H1 (cell line): ENCODE data around the gene NAV2. TPM values are rescaled to one million over a fixed set of nuclear protein-coding genes. Genes with fewer than 3 reads are reported as not detected.

Experiments
- CTCF ChIA-PET: fragments of 300-600 bp; sonication (Branson Sonifier 250); formaldehyde crosslinking; loops from one replicate; lab custom pipeline; 2021; ENCODE audit not compliant: partially characterized antibody; lab: Charles Lee
- POLR2A ChIA-PET: fragments of 300-600 bp; sonication (Branson Sonifier 250); formaldehyde crosslinking; loops from one replicate; lab custom pipeline; 2021; ENCODE audit warnings: inconsistent platforms; ENCODE audit not compliant: partially characterized antibody; lab: Charles Lee
- DNase-seq, 2 experiments: peaks; one replicate each; pipeline versions ENCODE4 v3.0.0 to v3.0.0-alpha.2; 2010 to 2022; ENCODE audit warnings: low spot score in 2 of 2, low read depth in 1 of 2, mixed read lengths in 1 of 2
- FAIRE-seq: peaks from 2 replicates; lab custom pipeline; 2011; peaks lifted over from hg19 to GRCh38; lab: Jason Lieb, UNC
- H2AFZ ChIP-seq: 2 replicates; pipeline ENCODE4 v1.8.1; 2012; ENCODE audit warnings: low read length, inconsistent platforms
- H2AK5ac ChIP-seq: 2 replicates; pipeline ENCODE4 v1.6.1; 2013; ENCODE audit warnings: low read depth, low read length
- H2BK120ac ChIP-seq: replicated peaks from 2 replicates; pipeline ENCODE3; 2013; ENCODE audit warnings: low read depth, low read length, inconsistent platforms
- H2BK12ac ChIP-seq: 2 replicates; pipeline ENCODE4 v1.6.1; 2013; ENCODE audit warnings: low read depth, low read length
- H2BK15ac ChIP-seq: 2 replicates; pipeline ENCODE4 v1.6.1; 2013; ENCODE audit warnings: low read length
- H2BK20ac ChIP-seq: 2 replicates; pipeline ENCODE4 v1.6.1; 2013; ENCODE audit warnings: low read length
- H2BK5ac ChIP-seq: 2 replicates; pipeline ENCODE4 v1.6.1; 2013; ENCODE audit warnings: low read depth, low read length
- H3K14ac ChIP-seq: 2 replicates; pipeline ENCODE4 v1.6.1; 2013; ENCODE audit warnings: inconsistent platforms; ENCODE audit not compliant: insufficient read length
- H3K18ac ChIP-seq: 2 replicates; pipeline ENCODE4 v1.6.1; 2013; ENCODE audit warnings: low read length; ENCODE audit errors: extremely low read depth
- H3K23ac ChIP-seq: 2 replicates; pipeline ENCODE4 v1.6.1; 2013; ENCODE audit warnings: inconsistent platforms; ENCODE audit not compliant: insufficient read length
- H3K23me2 ChIP-seq: 2 replicates; pipeline ENCODE4 v1.6.1; 2013; ENCODE audit warnings: low read depth, low read length
- H3K27ac ChIP-seq: 2 replicates; pipeline ENCODE4 v1.6.1; 2011; ENCODE audit warnings: low read depth, low read length, inconsistent platforms
- H3K27me3 ChIP-seq, 4 experiments: replicated peaks in 1 of 4; 1 replicate in 1 of 4; 2 replicates in 3 of 4; pipeline versions ENCODE4 v1.6.1 to v1.8.1; 2011 to 2013; ENCODE audit warnings: low read length in 3 of 4, mild to moderate bottlenecking in 3 of 4, inconsistent platforms in 2 of 4, mixed read lengths in 2 of 4, moderate library complexity in 1 of 4; ENCODE audit not compliant: control insufficient read depth in 3 of 4, insufficient read depth in 3 of 4; ENCODE audit errors: extremely low read depth in 1 of 4
- H3K36me3 ChIP-seq, 4 experiments: 2 replicates each; pipeline versions ENCODE4 v1.6.1 to v1.8.1; 2011 to 2013; ENCODE audit warnings: mild to moderate bottlenecking in 4 of 4, low read length in 3 of 4, moderate library complexity in 2 of 4, control low read depth in 1 of 4, inconsistent platforms in 1 of 4; ENCODE audit not compliant: insufficient read depth in 4 of 4, control insufficient read depth in 2 of 4
- H3K4ac ChIP-seq: replicated peaks from 2 replicates; pipeline ENCODE3; 2013; ENCODE audit warnings: low read length, low read depth, mixed read lengths, inconsistent platforms; ENCODE audit not compliant: insufficient read length
- H3K4me1 ChIP-seq, 4 experiments: replicated peaks in 1 of 4; 1 replicate in 1 of 4; 2 replicates in 3 of 4; pipeline versions ENCODE4 v1.6.1 to v1.8.1; 2011 to 2013; ENCODE audit warnings: low read length in 3 of 4, inconsistent platforms in 2 of 4, mixed read lengths in 1 of 4; ENCODE audit not compliant: insufficient read depth in 4 of 4, control insufficient read depth in 3 of 4
- H3K4me2 ChIP-seq, 2 experiments: 2 replicates each; pipeline versions ENCODE4 v1.6.1 to v1.8.1; 2011 to 2013; ENCODE audit warnings: low read depth in 2 of 2, low read length in 2 of 2, control low read depth in 1 of 2, inconsistent platforms in 1 of 2, mild to moderate bottlenecking in 1 of 2; ENCODE audit not compliant: insufficient read depth in 1 of 2
- H3K4me3 ChIP-seq, 4 experiments: fragments of 200-600, 300-600 bp in 1 of 4; sonication (generic), shearing (Covaris generic), sonication (Bioruptor Twin) in 1 of 4; 2 replicates each; pipeline versions ENCODE4 v1.5.1 to v1.8.1; 2011 to 2016; ENCODE audit warnings: low read length in 4 of 4, low read depth in 3 of 4, control low read depth in 2 of 4, inconsistent platforms in 2 of 4, mild to moderate bottlenecking in 2 of 4, mixed read lengths in 1 of 4, moderate library complexity in 1 of 4; ENCODE audit not compliant: insufficient read depth in 2 of 4; ENCODE audit errors: extremely low read depth in 1 of 4
- H3K56ac ChIP-seq: replicated peaks from 2 replicates; pipeline ENCODE3; 2013; ENCODE audit warnings: low read depth, mild to moderate bottlenecking, mixed read lengths, low read length, inconsistent platforms; ENCODE audit not compliant: insufficient read length
- H3K79me1 ChIP-seq: 2 replicates; pipeline ENCODE4 v1.6.1; 2013; ENCODE audit warnings: low read depth, low read length, control low read depth
- H3K79me2 ChIP-seq, 2 experiments: 2 replicates each; pipeline versions ENCODE4 v1.6.1 to v1.8.1; 2012 to 2013; ENCODE audit warnings: low read length in 2 of 2, mild to moderate bottlenecking in 2 of 2, inconsistent platforms in 1 of 2; ENCODE audit not compliant: insufficient read depth in 2 of 2, control insufficient read depth in 1 of 2
- H3K9ac ChIP-seq, 4 experiments: replicated peaks in 1 of 4; 1 replicate in 1 of 4; 2 replicates in 3 of 4; pipeline versions ENCODE4 v1.6.1 to v1.8.1; 2011 to 2013; ENCODE audit warnings: low read depth in 3 of 4, low read length in 3 of 4, control low read depth in 2 of 4, mild to moderate bottlenecking in 2 of 4, moderate library complexity in 2 of 4, inconsistent platforms in 1 of 4; ENCODE audit errors: extremely low read depth in 1 of 4
- H3K9me3 ChIP-seq, 2 experiments: 2 replicates each; pipeline versions ENCODE4 v1.6.1 to v1.8.1; 2012 to 2013; ENCODE audit warnings: mild to moderate bottlenecking in 2 of 2, moderate library complexity in 2 of 2, control low read depth in 1 of 2, inconsistent platforms in 1 of 2, low read depth in 1 of 2, low read length in 1 of 2, mixed read lengths in 1 of 2; ENCODE audit not compliant: insufficient read depth in 2 of 2
- H4K20me1 ChIP-seq, 2 experiments: replicated peaks in 1 of 2; 2 replicates each; pipeline versions ENCODE3 to v1.8.1; 2011 to 2013; ENCODE audit warnings: inconsistent platforms in 2 of 2, low read length in 2 of 2, mild to moderate bottlenecking in 1 of 2; ENCODE audit not compliant: insufficient read depth in 2 of 2, control insufficient read depth in 1 of 2
- H4K5ac ChIP-seq: 2 replicates; pipeline ENCODE4 v1.6.1; 2013; ENCODE audit warnings: low read length, low read depth, mixed read lengths, inconsistent platforms; ENCODE audit not compliant: insufficient read length
- H4K8ac ChIP-seq: 2 replicates; pipeline ENCODE4 v1.8.0; 2013; ENCODE audit warnings: mild to moderate bottlenecking, moderate library complexity, low read length, inconsistent platforms; ENCODE audit not compliant: insufficient read depth; ENCODE audit errors: extremely low read depth
- H4K91ac ChIP-seq: replicated peaks from 2 replicates; pipeline ENCODE3; 2013; ENCODE audit warnings: low read length, mixed read lengths, inconsistent platforms; ENCODE audit not compliant: insufficient read length
- GTF2F1 ChIP-seq: IDR thresholded peaks from 2 replicates; pipeline ENCODE4 v1.6.1; 2012; ENCODE audit warnings: low read depth, low read length, improper control_type of control experiment, borderline replicate concordance
- HDAC2 ChIP-seq, 2 experiments: fragments of 300-600 bp in 1 of 2; sonication (generic) in 1 of 2; IDR thresholded peaks; 2 replicates each; pipeline ENCODE4 v1.6.1; 2011 to 2012; ENCODE audit warnings: low read depth in 2 of 2, low read length in 2 of 2, mild to moderate bottlenecking in 2 of 2, moderate library complexity in 2 of 2, borderline replicate concordance in 1 of 2, inconsistent platforms in 1 of 2
- WGBS, 2 experiments: shearing (Covaris generic) in 1 of 2; methylation state at CpG; one replicate each; pipeline versions ENCODE4 v1.1.6 to v1.1.7; 2013 to 2015; ENCODE audit warnings: low lambda C conversion rate in 2 of 2, mixed read lengths in 2 of 2, inconsistent platforms in 1 of 2, low coverage in 1 of 2, missing lambda C conversion rate in 1 of 2; ENCODE audit not compliant: insufficient replicate concordance in 2 of 2, insufficient coverage in 1 of 2, insufficient read length in 1 of 2; ENCODE audit errors: extremely low coverage in 1 of 2, missing lambda C conversion rate in 1 of 2; 5-methylcytosine and 5-hydroxymethylcytosine counted together
- polyA plus RNA-seq, 7 experiments: library from polyadenylated mRNA; depleted of rRNA in 3 of 7; stranded (reverse) in 5 of 7; unstranded in 2 of 7; fragments of >200 nt in 5 of 7; fragments of 200-250 nt in 2 of 7; gene quantifications; 1 replicate in 5 of 7; 2 replicates in 1 of 7; 4 replicates in 1 of 7; pipeline versions ENCODE4 v1.2.1 to v1.2.3, GENCODE V29; 2011 to 2013; ENCODE audit warnings: missing spikeins in 2 of 7, mixed read lengths in 2 of 7
- total RNA-seq: library from RNA; stranded (reverse); fragmentation: NEBNext Ultra II Directional; extraction: Animal tissue kit (Norgen Biotek cat#: 25700); gene quantifications from 2 replicates; pipeline ENCODE4 v1.2.1, GENCODE V29; 2021
- TF ChIP-seq, protein P1 (sequence below): IDR thresholded peaks from 2 replicates; pipeline ENCODE4 v1.6.1; 2011; ENCODE audit warnings: low read depth, mild to moderate bottlenecking, low read length; ENCODE audit not compliant: insufficient read depth
- TF ChIP-seq, protein P2 (sequence below): IDR thresholded peaks from 2 replicates; pipeline ENCODE4 v1.6.1; 2012; ENCODE audit warnings: inconsistent platforms

The NAV2 gene
- total and polyA plus RNA-seq, 2 of the 8 experiments (the other 6 are each of a cell fraction or from before 2014, with no cell fraction given) = 35.6 to 73.6 TPM

DNA sequence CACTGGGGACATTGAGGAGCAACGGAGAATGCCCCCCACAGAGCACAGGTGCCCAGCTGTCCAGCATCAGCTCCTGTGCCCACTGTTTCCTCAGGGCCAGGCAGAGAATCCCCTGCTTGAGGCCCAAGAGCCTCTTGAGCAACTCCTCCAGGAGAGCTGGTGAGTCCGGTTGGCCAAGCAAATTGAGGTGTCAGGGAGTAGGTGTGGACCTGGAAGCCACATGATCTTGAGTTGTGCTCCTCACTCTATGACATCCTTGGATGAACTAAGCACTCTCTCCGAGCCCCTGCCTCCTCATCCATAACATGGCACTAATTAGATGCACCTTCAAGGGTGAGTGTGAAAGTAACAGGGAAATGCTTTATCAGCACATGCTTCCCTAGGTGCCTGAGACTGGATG, 326.3 kb downstream of the NAV2 start:
- H3K4me2 ChIP-seq = no peak overlapping the region
- no peaks in the 10 kb centered on the region for H3K9me3 ChIP-seq
- peaks cover under 1 to 9% of the 10 kb centered on the region in 2 experiments for H4K20me1 ChIP-seq
- no peak overlapping the region for H2BK5ac ChIP-seq
- H3K36me3 ChIP-seq = peaks cover 0 to 31% (median 21%) of the 10 kb centered on the region in 4 experiments; a peak in 6 of 8 replicates
- H4K8ac ChIP-seq = no peak overlapping the region
- no peak overlapping the region for H4K91ac ChIP-seq
- H2BK120ac ChIP-seq = no peak overlapping the region
- no peak overlapping the region for H2BK12ac ChIP-seq
- H3K18ac ChIP-seq = no peak overlapping the region
- H2BK15ac ChIP-seq = no peak overlapping the region
- H3K4me1 ChIP-seq = peaks cover 4 to 16% (median 10%) of the 10 kb centered on the region in 4 experiments; a peak in 6 of 7 replicates
- no peaks in the 10 kb centered on the region for H3K23me2 ChIP-seq
- ChIA-PET CTCF (interaction anchor here (1.8 kb wide), 1 partner anchor 25 kb away, joined by 4 read pairs; no protein-coding TSS in a partner anchor), POLR2A (interaction anchor here (1.2 kb wide), 1 partner anchor 16 kb away, joined by 4 read pairs; no protein-coding TSS in a partner anchor)
- H4K5ac ChIP-seq = no peak overlapping the region
- no peak overlapping the region for H2AFZ ChIP-seq
- no peak for DNase-seq
- no peak overlapping the region for H3K4me3 ChIP-seq
- no peak overlapping the region for H3K4ac ChIP-seq
- peaks cover 0 to 12% of the 10 kb centered on the region in 2 experiments; a peak in 2 of 4 replicates for H3K79me2 ChIP-seq
- no peak overlapping the region for H3K23ac ChIP-seq
- WGBS, 2 experiments = 87% methylated on average over 3 of the region's 3 CpGs; no CpG with 5 or more reads in 1 of the 2 experiments
- H3K9ac ChIP-seq = no peak overlapping the region
- no peak overlapping the region for H3K27ac ChIP-seq
- H3K56ac ChIP-seq = no peak overlapping the region
- no peak overlapping the region for H3K14ac ChIP-seq
- no peak overlapping the region for H2BK20ac ChIP-seq
- FAIRE-seq = no peak
- peaks cover 6% of the 10 kb centered on the region; the same call in 1 of the 2 replicates for H3K79me1 ChIP-seq
- no peaks in the 10 kb centered on the region for H3K27me3 ChIP-seq
- H2AK5ac ChIP-seq = no peak overlapping the region
- no peak for TF ChIP-seq HDAC2 (IDR thresholded peaks at IDR 0.05; ENCODE audit: borderline replicate concordance in 1 of 2, low read depth in 2 of 2, low read length in 2 of 2)
- TF ChIP-seq, protein P1, sequence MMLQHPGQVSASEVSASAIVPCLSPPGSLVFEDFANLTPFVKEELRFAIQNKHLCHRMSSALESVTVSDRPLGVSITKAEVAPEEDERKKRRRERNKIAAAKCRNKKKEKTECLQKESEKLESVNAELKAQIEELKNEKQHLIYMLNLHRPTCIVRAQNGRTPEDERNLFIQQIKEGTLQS = no peak
- no peak for TF ChIP-seq GTF2F1
- TF ChIP-seq, protein P2, sequence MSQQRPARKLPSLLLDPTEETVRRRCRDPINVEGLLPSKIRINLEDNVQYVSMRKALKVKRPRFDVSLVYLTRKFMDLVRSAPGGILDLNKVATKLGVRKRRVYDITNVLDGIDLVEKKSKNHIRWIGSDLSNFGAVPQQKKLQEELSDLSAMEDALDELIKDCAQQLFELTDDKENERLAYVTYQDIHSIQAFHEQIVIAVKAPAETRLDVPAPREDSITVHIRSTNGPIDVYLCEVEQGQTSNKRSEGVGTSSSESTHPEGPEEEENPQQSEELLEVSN = no peak
